Keratinocyte (primary cell): ENCODE data around the gene SULF2. TPM values are rescaled to one million over a fixed set of nuclear protein-coding genes. Genes with fewer than 3 reads are reported as not detected.

ENCODE experiments used
- DNase-seq: peaks from one replicate; pipeline ENCODE4 v3.0.0-alpha.2; 2011; ENCODE audit warnings: low read depth, missing footprints, low spot score
- FAIRE-seq: peaks from 2 replicates; lab custom pipeline; 2011; peaks lifted over from hg19 to GRCh38; lab: Jason Lieb, UNC
- H2AFZ ChIP-seq: 2 replicates; pipeline ENCODE4 v1.6.0; 2012; ENCODE audit warnings: low read length, control low read depth, inconsistent platforms; ENCODE audit not compliant: control insufficient read depth
- H3K27ac ChIP-seq: 2 replicates; pipeline ENCODE4 v1.5.1; 2011; ENCODE audit warnings: low read length; ENCODE audit not compliant: control insufficient read depth, insufficient read depth
- H3K27me3 ChIP-seq: 3 replicates; pipeline ENCODE4 v1.6.0; 2011; ENCODE audit warnings: low read length; ENCODE audit not compliant: control insufficient read depth, insufficient read depth; ENCODE audit errors: extremely low read depth
- H3K36me3 ChIP-seq, 2 experiments: 2 replicates in 1 of 2; 3 replicates in 1 of 2; pipeline ENCODE4 v1.5.1; 2011; ENCODE audit warnings: low read length in 2 of 2, mild to moderate bottlenecking in 1 of 2; ENCODE audit not compliant: control insufficient read depth in 2 of 2, insufficient read depth in 2 of 2; ENCODE audit errors: extremely low read depth in 1 of 2
- H3K4me1 ChIP-seq: 3 replicates; pipeline ENCODE4 v1.5.1; 2011; ENCODE audit warnings: low read length; ENCODE audit not compliant: control insufficient read depth, insufficient read depth; ENCODE audit errors: extremely low read depth
- H3K4me2 ChIP-seq: 3 replicates; pipeline ENCODE4 v1.6.0; 2011; ENCODE audit warnings: low read depth, low read length; ENCODE audit not compliant: control insufficient read depth, insufficient read depth; ENCODE audit errors: extremely low read depth
- H3K4me3 ChIP-seq, 3 experiments: fragments of 200-600 bp in 1 of 3; sonication (generic) in 1 of 3; 2 replicates in 2 of 3; 3 replicates in 1 of 3; pipeline ENCODE4 v1.5.1; 2011 to 2016; ENCODE audit warnings: low read length in 3 of 3, mild to moderate bottlenecking in 3 of 3, control low read depth in 2 of 3, inconsistent platforms in 1 of 3, low read depth in 1 of 3, mixed read lengths in 1 of 3, mixed run types in 1 of 3, moderate library complexity in 1 of 3; ENCODE audit not compliant: control insufficient read depth in 2 of 3, insufficient read depth in 2 of 3; ENCODE audit errors: extremely low read depth in 1 of 3
- H3K79me2 ChIP-seq: 2 replicates; pipeline ENCODE4 v1.6.0; 2012; ENCODE audit warnings: low read length; ENCODE audit not compliant: control insufficient read depth, insufficient read depth
- H3K9ac ChIP-seq: 3 replicates; pipeline ENCODE4 v1.6.0; 2011; ENCODE audit warnings: low read length; ENCODE audit not compliant: control insufficient read depth, insufficient read depth; ENCODE audit errors: extremely low read depth
- H3K9me1 ChIP-seq: 3 replicates; pipeline ENCODE4 v1.6.0; 2011; ENCODE audit warnings: low read length; ENCODE audit not compliant: control insufficient read depth, insufficient read depth; ENCODE audit errors: extremely low read depth
- H3K9me3 ChIP-seq: 2 replicates; pipeline ENCODE4 v1.5.1; 2012; ENCODE audit warnings: low read depth, low read length; ENCODE audit not compliant: control insufficient read depth
- H4K20me1 ChIP-seq: 3 replicates; pipeline ENCODE4 v1.6.0; 2011; ENCODE audit warnings: low read length; ENCODE audit not compliant: control insufficient read depth, insufficient read depth; ENCODE audit errors: extremely low read depth
- EZH2 ChIP-seq: IDR thresholded peaks from one replicate; pipeline ENCODE4 v1.6.1; 2012; ENCODE audit warnings: inconsistent platforms, mild to moderate bottlenecking, low read length, moderate library complexity
- dilution Hi-C: fragments of 300-500 bp; cut with MboI; formaldehyde crosslinking; loops from one replicate; pipeline ENCODE4 v1.7.0; 2020; ENCODE audit warnings: low sequenced_read_pairs; ENCODE audit not compliant: extremely low pct_ligation_motif_present
- polyA plus RNA-seq, 5 experiments: library from polyadenylated mRNA; depleted of rRNA in 3 of 5; stranded (reverse) in 3 of 5; stranded (forward) in 1 of 5; unstranded in 1 of 5; fragments of >200 nt; gene quantifications; 1 replicate in 1 of 5; 2 replicates in 3 of 5; 3 replicates in 1 of 5; pipeline versions ENCODE4 v1.2.1 to v1.2.3, GENCODE V29; 2011 to 2012; ENCODE audit warnings: missing spikeins in 2 of 5, low read depth in 1 of 5, low replicate concordance in 1 of 5
- TF ChIP-seq, protein P1 (sequence below), 3 experiments: IDR thresholded peaks in 1 of 3; conservative IDR thresholded peaks in 1 of 3; optimal IDR thresholded peaks in 1 of 3; 2 replicates in 2 of 3; 3 replicates in 1 of 3; pipeline versions ENCODE3 to v1.5.1; 2011; ENCODE audit warnings: low read length in 3 of 3, mild to moderate bottlenecking in 3 of 3, moderate library complexity in 2 of 3, control low read depth in 1 of 3, inconsistent platforms in 1 of 3; ENCODE audit not compliant: insufficient read depth in 2 of 3; ENCODE audit errors: extremely low read depth in 1 of 3

SULF2 gene
- polyA plus RNA-seq, 1 donor (not counting 4 experiments of a cell fraction or from before 2014, with no cell fraction given) = 64.4 TPM

DNA sequence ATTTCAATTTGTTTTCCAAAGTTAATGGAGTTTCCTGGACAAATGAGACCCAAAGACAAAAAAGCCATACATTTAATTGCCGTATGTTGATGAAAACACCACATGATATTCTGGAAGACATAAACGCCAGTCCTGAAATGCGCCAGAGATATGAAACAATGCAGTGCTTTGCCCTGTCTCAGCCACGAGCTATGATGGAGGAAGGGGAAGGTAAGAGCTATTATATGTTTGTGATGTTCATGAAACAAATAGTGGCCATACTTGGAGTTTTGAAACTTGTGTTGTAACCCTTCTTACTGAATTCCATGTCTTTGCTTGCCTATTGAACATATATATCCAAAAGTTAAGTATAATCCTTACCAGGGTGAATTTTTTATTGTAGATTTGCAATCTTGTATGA lies 157.7 kb downstream of the SULF2 start:
- H3K4me3 ChIP-seq = no peak overlapping the region
- H3K79me2 ChIP-seq = no peaks in the 10 kb centered on the region
- H3K27ac ChIP-seq = no peak overlapping the region
- TF ChIP-seq, protein P1, sequence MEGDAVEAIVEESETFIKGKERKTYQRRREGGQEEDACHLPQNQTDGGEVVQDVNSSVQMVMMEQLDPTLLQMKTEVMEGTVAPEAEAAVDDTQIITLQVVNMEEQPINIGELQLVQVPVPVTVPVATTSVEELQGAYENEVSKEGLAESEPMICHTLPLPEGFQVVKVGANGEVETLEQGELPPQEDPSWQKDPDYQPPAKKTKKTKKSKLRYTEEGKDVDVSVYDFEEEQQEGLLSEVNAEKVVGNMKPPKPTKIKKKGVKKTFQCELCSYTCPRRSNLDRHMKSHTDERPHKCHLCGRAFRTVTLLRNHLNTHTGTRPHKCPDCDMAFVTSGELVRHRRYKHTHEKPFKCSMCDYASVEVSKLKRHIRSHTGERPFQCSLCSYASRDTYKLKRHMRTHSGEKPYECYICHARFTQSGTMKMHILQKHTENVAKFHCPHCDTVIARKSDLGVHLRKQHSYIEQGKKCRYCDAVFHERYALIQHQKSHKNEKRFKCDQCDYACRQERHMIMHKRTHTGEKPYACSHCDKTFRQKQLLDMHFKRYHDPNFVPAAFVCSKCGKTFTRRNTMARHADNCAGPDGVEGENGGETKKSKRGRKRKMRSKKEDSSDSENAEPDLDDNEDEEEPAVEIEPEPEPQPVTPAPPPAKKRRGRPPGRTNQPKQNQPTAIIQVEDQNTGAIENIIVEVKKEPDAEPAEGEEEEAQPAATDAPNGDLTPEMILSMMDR (optimal IDR thresholded peaks at IDR 0.05 in 1 of 3, IDR thresholded peaks at IDR 0.05 in 1 of 3, conservative IDR thresholded peaks at IDR 0.05 in 1 of 3; ENCODE audit: extremely low read depth in 1 of 3, insufficient read depth in 2 of 3, low read length in 3 of 3) = no peak
- TF ChIP-seq EZH2 = no peak
- no peak overlapping the region for H3K4me2 ChIP-seq
- dilution Hi-C loops = no loop called here
- H3K36me3 ChIP-seq = peaks cover 4 to 8% of the 10 kb centered on the region in 2 experiments
- no peaks in the 10 kb centered on the region for H3K9me3 ChIP-seq
- no peaks in the 10 kb centered on the region for H3K27me3 ChIP-seq
- FAIRE-seq (no peak), DNase-seq (no peak)
- H4K20me1 ChIP-seq = no peaks in the 10 kb centered on the region
- no peak overlapping the region for H3K9ac ChIP-seq
- H3K9me1 ChIP-seq = no peaks in the 10 kb centered on the region
- H3K4me1 ChIP-seq = no peaks in the 10 kb centered on the region
- no peak overlapping the region for H2AFZ ChIP-seq

DNA sequence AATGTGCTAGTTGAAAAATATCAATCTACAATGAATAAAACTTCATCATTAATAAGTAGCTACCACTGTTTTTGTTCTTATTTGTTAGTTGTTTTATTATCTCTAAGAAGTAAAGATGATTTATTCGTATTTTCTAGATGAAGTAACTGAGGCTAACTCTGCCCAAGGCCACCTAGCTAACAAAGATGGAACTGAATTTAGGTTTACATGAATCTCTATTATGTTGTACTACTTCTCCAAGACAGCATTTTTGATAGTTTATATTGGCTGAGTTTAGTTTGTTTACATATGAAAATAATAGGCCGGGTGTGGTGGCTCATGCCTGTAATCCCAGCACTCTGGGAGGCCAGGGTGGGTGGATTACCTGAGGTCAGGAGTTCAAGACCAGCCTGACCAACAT lies 162.1 kb downstream of the SULF2 start:
- Histone ChIP-seq H3K9me1 (no peaks in the 10 kb centered on the region), H3K27me3 (no peaks in the 10 kb centered on the region), H3K36me3 (peaks cover 4 to 7% of the 10 kb centered on the region in 2 experiments), H3K9ac (no peak overlapping the region), H3K79me2 (no peaks in the 10 kb centered on the region), H3K4me3 (no peak overlapping the region), H3K9me3 (no peaks in the 10 kb centered on the region), H3K4me2 (no peak overlapping the region), H3K27ac (no peak overlapping the region), H4K20me1 (no peaks in the 10 kb centered on the region), H3K4me1 (no peaks in the 10 kb centered on the region), H2AFZ (no peak overlapping the region)
- no peak for DNase-seq
- FAIRE-seq = no peak
- dilution Hi-C loops = no loop called here
- TF ChIP-seq, protein P1 (optimal IDR thresholded peaks at IDR 0.05 in 1 of 3, IDR thresholded peaks at IDR 0.05 in 1 of 3, conservative IDR thresholded peaks at IDR 0.05 in 1 of 3; ENCODE audit: extremely low read depth in 1 of 3, insufficient read depth in 2 of 3, low read length in 3 of 3) = no peak
- TF ChIP-seq EZH2 = no peak
